Neural cell (in vitro differentiated cells): ENCODE results near the gene PIM2. TPM values are rescaled to one million over a fixed set of nuclear protein-coding genes. Genes with fewer than 3 reads are reported as not detected.

Experiments
- H2AFZ ChIP-seq: fragments of 200-600, 300-800 bp; sonication (generic), shearing (Covaris generic); 2 replicates; pipeline ENCODE4 v1.6.0; 2014; ENCODE audit warnings: low read depth, mild to moderate bottlenecking, antibody characterized with exemption, low read length, moderate library complexity
- H3F3A ChIP-seq: fragments of 200-600 bp; shearing (Covaris generic); 2 replicates; pipeline ENCODE4 v1.6.1; 2016; ENCODE audit warnings: mild to moderate bottlenecking, moderate library complexity, mixed read lengths, antibody characterized with exemption, low read length; ENCODE audit not compliant: insufficient read depth, poor library complexity, severe bottlenecking
- H3K27ac ChIP-seq: fragments of 200-600, 300-800 bp; sonication (generic), shearing (Covaris generic); 2 replicates; pipeline ENCODE4 v1.5.1; 2014; ENCODE audit warnings: mild to moderate bottlenecking, low read length, moderate library complexity
- H3K27me3 ChIP-seq: fragments of 300-800, 200-600 bp; sonication (generic), shearing (Covaris generic); 2 replicates; pipeline ENCODE4 v1.6.0; 2014; ENCODE audit warnings: mild to moderate bottlenecking, low read depth, low read length, moderate library complexity; ENCODE audit not compliant: insufficient read depth
- H3K36me3 ChIP-seq: fragments of 300-800, 200-600 bp; sonication (generic), shearing (Covaris generic); 2 replicates; pipeline ENCODE4 v1.5.1; 2014; ENCODE audit warnings: mild to moderate bottlenecking, antibody characterized with exemption, low read length, moderate library complexity; ENCODE audit not compliant: insufficient read depth
- H3K4me2 ChIP-seq: fragments of 300-800, 200-600 bp; sonication (generic), shearing (Covaris generic); 2 replicates; pipeline ENCODE4 v1.6.0; 2014; ENCODE audit warnings: mild to moderate bottlenecking, low read length
- H3K4me3 ChIP-seq: fragments of 300-800, 200-600 bp; sonication (generic), shearing (Covaris generic); 2 replicates; pipeline ENCODE4 v1.5.1; 2014; ENCODE audit warnings: mild to moderate bottlenecking, low read length, moderate library complexity
- H3K79me2 ChIP-seq: fragments of 200-600 bp; shearing (Covaris generic); replicated peaks from 2 replicates; pipeline ENCODE4 v1.6.0; 2014; ENCODE audit warnings: mild to moderate bottlenecking, low read length, moderate library complexity; ENCODE audit not compliant: insufficient read depth
- H3K9ac ChIP-seq: fragments of 300-800, 200-600 bp; sonication (generic), shearing (Covaris generic); 2 replicates; pipeline ENCODE4 v1.6.1; 2016; ENCODE audit warnings: mild to moderate bottlenecking, low read length, mixed read lengths
- H3K9me2 ChIP-seq: fragments of 200-600 bp; shearing (Covaris generic); 2 replicates; pipeline ENCODE4 v1.6.1; 2016; ENCODE audit warnings: mild to moderate bottlenecking, low read length, mixed read lengths; ENCODE audit not compliant: insufficient read depth
- H3K9me3 ChIP-seq: fragments of 200-600, 300-800 bp; sonication (generic), shearing (Covaris generic); 2 replicates; pipeline ENCODE4 v1.6.1; 2016; ENCODE audit warnings: mild to moderate bottlenecking, mixed run types, low read length, moderate library complexity, mixed read lengths
- H4K20me1 ChIP-seq: fragments of 200-600 bp; shearing (Covaris generic); 2 replicates; pipeline ENCODE4 v1.6.1; 2016; ENCODE audit warnings: mild to moderate bottlenecking, mixed run types; ENCODE audit not compliant: insufficient read depth
- CTCF ChIP-seq: fragments of 450-650 bp; IDR thresholded peaks from 2 replicates; pipeline ENCODE4 v1.5.1; 2014; ENCODE audit warnings: antibody characterized with exemption, mild to moderate bottlenecking, moderate library complexity; ENCODE audit not compliant: poor library complexity, severe bottlenecking
- EP300 ChIP-seq: fragments of 450-650 bp; conservative IDR thresholded peaks from 2 replicates; pipeline ENCODE4 v1.6.1; 2014; ENCODE audit warnings: antibody characterized with exemption, mild to moderate bottlenecking, moderate library complexity; ENCODE audit not compliant: poor library complexity, severe bottlenecking
- EZH2 ChIP-seq: fragments of 200-600, 300-800 bp; shearing (Covaris generic), sonication (generic); IDR thresholded peaks from 2 replicates; pipeline ENCODE4 v1.6.1; 2014; ENCODE audit warnings: antibody characterized with exemption, low read length, borderline replicate concordance, mild to moderate bottlenecking; ENCODE audit not compliant: insufficient read depth, poor library complexity, severe bottlenecking
- MXI1 ChIP-seq: fragments of 450-650 bp; conservative IDR thresholded peaks from 2 replicates; pipeline ENCODE4 v1.6.1; 2014; ENCODE audit warnings: antibody characterized with exemption, mild to moderate bottlenecking; ENCODE audit not compliant: poor library complexity, severe bottlenecking
- POLR2AphosphoS5 ChIP-seq: IDR thresholded peaks from 2 replicates; pipeline ENCODE4 v1.6.1; 2012
- RAD21 ChIP-seq: fragments of 450-650 bp; conservative IDR thresholded peaks from 2 replicates; pipeline ENCODE4 v1.6.1; 2014; ENCODE audit warnings: antibody characterized with exemption, mild to moderate bottlenecking, moderate library complexity
- REST ChIP-seq: IDR thresholded peaks from 2 replicates; pipeline ENCODE4 v1.6.1; 2012; ENCODE audit warnings: borderline replicate concordance
- SMC3 ChIP-seq: fragments of 450-650 bp; conservative IDR thresholded peaks from 2 replicates; pipeline ENCODE4 v1.6.1; 2014; ENCODE audit warnings: antibody characterized with exemption, mild to moderate bottlenecking, moderate library complexity; ENCODE audit not compliant: poor library complexity
- TAF1 ChIP-seq: IDR thresholded peaks from 2 replicates; pipeline ENCODE4 v1.6.1; 2012; ENCODE audit warnings: low read depth
- polyA plus RNA-seq: library from polyadenylated mRNA; depleted of rRNA; stranded (reverse); fragments of >200 nt; gene quantifications from 2 replicates; pipeline ENCODE4 v1.2.3, GENCODE V29; 2014

Gene PIM2
- polyA plus RNA-seq, 1 donor from 2014 or later: 8.9 TPM

DNA sequence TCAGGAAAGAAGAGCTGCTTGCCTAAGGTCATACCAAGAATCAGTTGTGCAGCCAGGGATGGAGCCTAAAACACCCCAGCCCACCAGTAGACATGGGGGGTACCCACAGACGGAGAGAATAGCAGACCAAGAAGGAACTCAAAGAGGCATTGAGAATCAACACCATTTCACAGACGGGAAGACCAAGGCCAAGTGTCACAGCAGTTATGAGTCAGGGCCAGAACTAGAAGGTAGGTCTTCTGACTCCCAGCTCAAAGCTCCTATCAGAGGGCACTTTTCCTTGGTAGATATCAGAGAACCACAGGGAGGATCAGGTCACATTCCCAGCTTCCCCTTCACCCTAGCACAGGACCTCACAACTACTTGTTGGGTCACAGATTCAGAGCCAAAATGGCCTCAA, 24.1 kb upstream of the PIM2 start:
- H3K79me2 ChIP-seq: no peaks in the 10 kb centered on the region
- H3F3A ChIP-seq: no peaks in the 10 kb centered on the region

DNA sequence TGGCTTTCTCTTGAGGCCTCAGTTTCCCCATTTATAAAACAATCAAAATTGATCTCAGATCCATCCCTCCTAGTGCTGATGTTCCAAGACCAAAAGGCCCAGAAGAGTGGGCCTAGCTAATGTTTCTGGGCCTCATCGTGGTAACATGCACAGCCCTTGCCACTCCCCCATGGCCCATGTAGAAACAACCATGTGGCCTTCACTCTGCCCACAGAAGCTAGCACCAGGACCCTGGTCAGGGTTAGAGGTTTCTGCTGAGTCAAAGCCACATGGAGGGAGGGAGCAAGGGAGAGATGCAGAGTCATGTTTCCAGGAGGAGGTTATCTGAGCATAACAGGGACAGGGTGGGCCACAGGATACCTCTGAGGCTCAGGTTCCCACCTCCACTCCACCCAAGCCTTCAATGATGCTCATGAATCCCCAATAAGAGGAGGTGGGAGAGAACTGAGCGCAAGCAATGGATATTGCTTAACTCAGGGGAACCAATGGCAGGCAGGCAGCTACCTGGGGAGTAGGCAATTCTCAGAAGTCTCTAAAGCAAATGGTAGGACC, 21.7 kb upstream of the PIM2 start:
- Histone ChIP-seq H3K9me2 (no peaks in the 10 kb centered on the region), H3K4me2 (no peak overlapping the region), H3K36me3 (no peaks in the 10 kb centered on the region), H3K4me3 (no peak overlapping the region), H3K79me2 (no peaks in the 10 kb centered on the region), H2AFZ (no peak overlapping the region), H4K20me1 (no peaks in the 10 kb centered on the region), H3K27me3 (no peaks in the 10 kb centered on the region), H3K9me3 (no peaks in the 10 kb centered on the region), H3F3A (no peaks in the 10 kb centered on the region), H3K9ac (no peak overlapping the region), H3K27ac (no peak overlapping the region)
- no peak for TF ChIP-seq EZH2
- TF ChIP-seq CTCF: no peak
- no peak for TF ChIP-seq EP300
- no peak for TF ChIP-seq POLR2AphosphoS5
- TF ChIP-seq TAF1: no peak
- TF ChIP-seq RAD21: no peak

More for the DNA sequence above, 24.1 kb upstream of the PIM2 start:
- Histone ChIP-seq H2AFZ (no peak overlapping the region), H3K9ac (no peak overlapping the region), H3K4me2 (no peak overlapping the region), H3K9me2 (no peaks in the 10 kb centered on the region), H3K27me3 (no peaks in the 10 kb centered on the region), H3K9me3 (no peaks in the 10 kb centered on the region), H3K36me3 (no peaks in the 10 kb centered on the region), H3K4me3 (no peak overlapping the region), H4K20me1 (no peaks in the 10 kb centered on the region), H3K27ac (no peak overlapping the region)
- TF ChIP-seq RAD21: no peak
- TF ChIP-seq EZH2: no peak
- TF ChIP-seq CTCF: no peak
- no peak for TF ChIP-seq EP300
- no peak for TF ChIP-seq POLR2AphosphoS5
- no peak for TF ChIP-seq MXI1
- no peak for TF ChIP-seq SMC3
- no peak for TF ChIP-seq REST
- TF ChIP-seq TAF1: no peak
